HL-60 (cell line): ENCODE data around the gene ELN.

Experiments
- DNase-seq, 2 experiments: peaks; one replicate each; pipeline ENCODE4 v3.0.0-alpha.2; 2010 to 2020; ENCODE audit warnings: low read depth in 1 of 2, low spot score in 1 of 2
- H3K27ac ChIP-seq: fragments of 250-450 bp; sonication (Bioruptor Pico); replicated peaks from 2 replicates; pipeline ENCODE4 v1.5.1; 2020; ENCODE audit warnings: mild to moderate bottlenecking, moderate library complexity
- H3K27me3 ChIP-seq: fragments of 250-450 bp; sonication (Bioruptor Pico); 2 replicates; pipeline ENCODE4 v1.5.1; 2021; ENCODE audit warnings: mild to moderate bottlenecking, moderate library complexity; ENCODE audit not compliant: insufficient read depth, poor library complexity, severe bottlenecking
- H3K4me3 ChIP-seq: replicated peaks from 2 replicates; pipeline ENCODE4 v1.5.1; 2011; ENCODE audit warnings: mild to moderate bottlenecking, control low read depth, low read length; ENCODE audit not compliant: insufficient read depth
- GABPA ChIP-seq: IDR thresholded peaks from 2 replicates; pipeline ENCODE4 v1.6.1; 2012; ENCODE audit warnings: low read depth
- POLR2AphosphoS5 ChIP-seq: IDR thresholded peaks from 2 replicates; pipeline ENCODE4 v1.6.1; 2012; ENCODE audit warnings: low read depth
- SPI1 ChIP-seq: IDR thresholded peaks from 2 replicates; pipeline ENCODE4 v1.6.1; 2012; ENCODE audit warnings: low read depth, mild to moderate bottlenecking, borderline replicate concordance
- TF ChIP-seq, protein P1 (sequence below): IDR thresholded peaks from one replicate; pipeline ENCODE4 v1.5.1; 2011; ENCODE audit warnings: low read length, control low read depth, inconsistent platforms; ENCODE audit not compliant: insufficient read depth
- TF ChIP-seq, protein P2 (sequence below): IDR thresholded peaks from 2 replicates; pipeline ENCODE4 v1.6.1; 2012; ENCODE audit warnings: low read depth; ENCODE audit not compliant: insufficient replicate concordance

The ELN gene

DNA sequence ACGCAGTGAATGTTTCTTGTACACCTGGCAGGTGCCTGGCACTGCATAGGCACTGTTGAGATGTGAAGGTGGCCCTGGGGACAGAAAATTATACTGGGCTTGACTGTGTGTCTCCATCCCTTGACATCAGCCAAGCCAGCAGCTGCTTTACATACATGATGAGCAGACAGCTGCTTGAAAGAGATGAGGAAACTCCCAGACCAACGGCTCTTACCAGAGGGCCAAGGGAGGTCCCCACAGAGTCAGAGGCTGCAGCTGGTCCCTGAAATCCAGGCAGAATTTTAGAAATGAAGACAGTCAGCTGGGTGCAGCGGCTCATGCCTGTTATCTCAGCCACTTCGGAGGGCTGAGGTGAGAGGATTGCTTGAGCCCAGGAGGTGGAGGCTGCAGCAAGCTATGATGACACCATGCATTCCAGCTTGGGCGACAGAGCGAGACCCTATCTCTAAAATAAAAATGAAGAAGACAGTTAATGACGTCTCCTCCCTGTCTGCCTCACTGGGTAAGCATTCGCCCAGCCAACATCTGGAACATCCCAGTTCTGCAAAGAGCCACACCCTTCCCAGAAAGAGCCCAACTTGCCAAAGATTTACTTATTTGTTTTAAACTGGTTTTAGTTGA lies 73.2 kb downstream of the ELN start:
- Histone ChIP-seq H3K4me3 (no peak overlapping the region), H3K27ac (no peak overlapping the region), H3K27me3 (no peaks in the 10 kb centered on the region)
- TF ChIP-seq, protein P1, sequence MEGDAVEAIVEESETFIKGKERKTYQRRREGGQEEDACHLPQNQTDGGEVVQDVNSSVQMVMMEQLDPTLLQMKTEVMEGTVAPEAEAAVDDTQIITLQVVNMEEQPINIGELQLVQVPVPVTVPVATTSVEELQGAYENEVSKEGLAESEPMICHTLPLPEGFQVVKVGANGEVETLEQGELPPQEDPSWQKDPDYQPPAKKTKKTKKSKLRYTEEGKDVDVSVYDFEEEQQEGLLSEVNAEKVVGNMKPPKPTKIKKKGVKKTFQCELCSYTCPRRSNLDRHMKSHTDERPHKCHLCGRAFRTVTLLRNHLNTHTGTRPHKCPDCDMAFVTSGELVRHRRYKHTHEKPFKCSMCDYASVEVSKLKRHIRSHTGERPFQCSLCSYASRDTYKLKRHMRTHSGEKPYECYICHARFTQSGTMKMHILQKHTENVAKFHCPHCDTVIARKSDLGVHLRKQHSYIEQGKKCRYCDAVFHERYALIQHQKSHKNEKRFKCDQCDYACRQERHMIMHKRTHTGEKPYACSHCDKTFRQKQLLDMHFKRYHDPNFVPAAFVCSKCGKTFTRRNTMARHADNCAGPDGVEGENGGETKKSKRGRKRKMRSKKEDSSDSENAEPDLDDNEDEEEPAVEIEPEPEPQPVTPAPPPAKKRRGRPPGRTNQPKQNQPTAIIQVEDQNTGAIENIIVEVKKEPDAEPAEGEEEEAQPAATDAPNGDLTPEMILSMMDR = no peak
- TF ChIP-seq, protein P2, sequence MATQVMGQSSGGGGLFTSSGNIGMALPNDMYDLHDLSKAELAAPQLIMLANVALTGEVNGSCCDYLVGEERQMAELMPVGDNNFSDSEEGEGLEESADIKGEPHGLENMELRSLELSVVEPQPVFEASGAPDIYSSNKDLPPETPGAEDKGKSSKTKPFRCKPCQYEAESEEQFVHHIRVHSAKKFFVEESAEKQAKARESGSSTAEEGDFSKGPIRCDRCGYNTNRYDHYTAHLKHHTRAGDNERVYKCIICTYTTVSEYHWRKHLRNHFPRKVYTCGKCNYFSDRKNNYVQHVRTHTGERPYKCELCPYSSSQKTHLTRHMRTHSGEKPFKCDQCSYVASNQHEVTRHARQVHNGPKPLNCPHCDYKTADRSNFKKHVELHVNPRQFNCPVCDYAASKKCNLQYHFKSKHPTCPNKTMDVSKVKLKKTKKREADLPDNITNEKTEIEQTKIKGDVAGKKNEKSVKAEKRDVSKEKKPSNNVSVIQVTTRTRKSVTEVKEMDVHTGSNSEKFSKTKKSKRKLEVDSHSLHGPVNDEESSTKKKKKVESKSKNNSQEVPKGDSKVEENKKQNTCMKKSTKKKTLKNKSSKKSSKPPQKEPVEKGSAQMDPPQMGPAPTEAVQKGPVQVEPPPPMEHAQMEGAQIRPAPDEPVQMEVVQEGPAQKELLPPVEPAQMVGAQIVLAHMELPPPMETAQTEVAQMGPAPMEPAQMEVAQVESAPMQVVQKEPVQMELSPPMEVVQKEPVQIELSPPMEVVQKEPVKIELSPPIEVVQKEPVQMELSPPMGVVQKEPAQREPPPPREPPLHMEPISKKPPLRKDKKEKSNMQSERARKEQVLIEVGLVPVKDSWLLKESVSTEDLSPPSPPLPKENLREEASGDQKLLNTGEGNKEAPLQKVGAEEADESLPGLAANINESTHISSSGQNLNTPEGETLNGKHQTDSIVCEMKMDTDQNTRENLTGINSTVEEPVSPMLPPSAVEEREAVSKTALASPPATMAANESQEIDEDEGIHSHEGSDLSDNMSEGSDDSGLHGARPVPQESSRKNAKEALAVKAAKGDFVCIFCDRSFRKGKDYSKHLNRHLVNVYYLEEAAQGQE = no peak
- no peak for TF ChIP-seq SPI1
- TF ChIP-seq POLR2AphosphoS5 = no peak
- TF ChIP-seq GABPA = no peak
- DNase-seq = no peak

DNA sequence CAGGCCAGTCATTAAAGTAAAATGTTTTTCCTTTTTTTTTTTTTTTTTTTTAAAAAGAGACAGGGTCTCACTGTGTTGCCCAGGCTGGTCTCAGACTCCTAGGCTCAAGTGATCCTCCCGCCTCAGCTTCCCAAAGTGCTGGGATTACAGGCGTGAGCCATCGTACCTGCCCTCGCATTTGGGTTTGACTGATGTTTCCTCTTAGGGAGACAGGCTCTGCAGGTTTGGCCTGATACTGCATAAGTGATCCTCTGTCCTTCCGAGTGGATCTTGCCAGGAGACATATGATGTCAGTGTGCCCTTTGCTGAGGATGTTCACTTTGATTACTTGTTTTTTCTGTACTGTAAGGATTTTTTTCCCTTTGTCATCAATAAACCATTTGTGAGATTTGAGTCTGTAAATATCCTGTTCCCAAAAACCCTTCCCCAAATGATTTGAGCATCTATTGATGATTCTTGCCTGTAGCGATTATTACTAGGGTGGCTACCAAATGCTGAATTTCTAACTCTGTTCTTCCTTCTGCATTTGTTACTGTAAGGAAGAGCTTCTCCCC lies 75.3 kb downstream of the ELN start:
- TF ChIP-seq, protein P1 = no peak
- TF ChIP-seq GABPA (no peak), SPI1 (no peak), POLR2AphosphoS5 (no peak)
- TF ChIP-seq, protein P2 = no peak
- Histone ChIP-seq H3K27me3 (no peaks in the 10 kb centered on the region), H3K27ac (no peak overlapping the region), H3K4me3 (no peak overlapping the region)
- no peak for DNase-seq

DNA sequence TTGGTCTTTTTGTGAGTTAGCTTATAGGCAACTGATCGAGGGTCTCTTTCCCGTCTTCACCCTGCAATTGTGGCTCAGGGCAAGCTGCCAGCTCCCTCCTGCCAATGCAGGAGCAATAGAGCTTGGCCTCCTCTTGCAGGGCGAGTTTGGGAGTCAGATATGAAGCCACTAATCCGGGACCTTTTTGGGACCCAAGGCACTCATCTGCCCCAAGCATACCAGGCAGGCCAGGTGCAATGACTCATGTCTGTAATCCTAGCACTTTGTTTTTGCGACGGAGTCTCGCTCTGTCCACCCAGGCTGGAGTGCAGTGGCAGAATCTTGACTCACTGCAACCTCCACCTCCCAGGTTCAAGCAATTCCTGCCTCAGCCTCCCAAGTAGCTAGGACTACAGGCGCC lies 76.7 kb downstream of the ELN start:
- no peak overlapping the region for H3K27ac ChIP-seq
- TF ChIP-seq, protein P1 = no peak
- TF ChIP-seq, protein P2 = no peak
- TF ChIP-seq POLR2AphosphoS5 = no peak
- no peak for TF ChIP-seq GABPA
- no peak for TF ChIP-seq SPI1
- no peaks in the 10 kb centered on the region for H3K27me3 ChIP-seq
- DNase-seq = no peak
- no peak overlapping the region for H3K4me3 ChIP-seq
